Smooth muscle cell (in vitro differentiated cells): ENCODE data around the gene CDKN2B-AS1. TPM values are rescaled to one million over a fixed set of nuclear protein-coding genes. Genes with fewer than 3 reads are reported as not detected.
A peak's percentile ranks its signal among the peaks of the same experiment; 100 is the strongest.

ENCODE experiments used
- DNase-seq: peaks from one replicate; lab custom pipeline; 2025; ENCODE audit not compliant: unreplicated experiment; lab: John Stamatoyannopoulos, UW
- H2AFZ ChIP-seq: fragments of 200-600 bp; sonication (generic); 2 replicates; pipeline ENCODE4 v1.6.0; 2016; ENCODE audit warnings: antibody characterized with exemption, low read depth, mild to moderate bottlenecking
- H3F3A ChIP-seq: fragments of 200-600 bp; sonication (generic); 2 replicates; pipeline ENCODE4 v1.6.0; 2017; ENCODE audit warnings: antibody characterized with exemption, low read depth
- H3K27ac ChIP-seq: fragments of 200-600 bp; sonication (generic); 2 replicates; pipeline ENCODE4 v1.5.1; 2016; ENCODE audit warnings: low read depth, mild to moderate bottlenecking
- H3K27me3 ChIP-seq: fragments of 200-600 bp; sonication (generic); 2 replicates; pipeline ENCODE4 v1.6.1; 2016; ENCODE audit warnings: low read depth, mild to moderate bottlenecking
- H3K36me3 ChIP-seq: fragments of 200-600 bp; sonication (generic); 2 replicates; pipeline ENCODE4 v1.5.1; 2016; ENCODE audit warnings: low read depth
- H3K4me1 ChIP-seq: fragments of 200-600 bp; sonication (generic); 2 replicates; pipeline ENCODE4 v1.5.1; 2016; ENCODE audit warnings: low read depth
- H3K4me2 ChIP-seq: fragments of 200-600 bp; sonication (generic); 2 replicates; pipeline ENCODE4 v1.6.0; 2016; ENCODE audit warnings: mild to moderate bottlenecking
- H3K4me3 ChIP-seq: fragments of 200-600 bp; sonication (generic); 2 replicates; pipeline ENCODE4 v1.5.1; 2016; ENCODE audit warnings: mild to moderate bottlenecking
- H3K79me2 ChIP-seq: fragments of 200-600 bp; sonication (generic); 2 replicates; pipeline ENCODE4 v1.6.0; 2016; ENCODE audit warnings: low read depth, mild to moderate bottlenecking
- H3K9ac ChIP-seq: fragments of 200-600 bp; sonication (generic); 2 replicates; pipeline ENCODE4 v1.6.0; 2016; ENCODE audit warnings: low read depth
- H3K9me3 ChIP-seq: fragments of 200-600 bp; sonication (generic); replicated peaks from 2 replicates; pipeline ENCODE4 v1.5.1; 2016; ENCODE audit warnings: low read depth
- H4K20me1 ChIP-seq: fragments of 200-600 bp; sonication (generic); 2 replicates; pipeline ENCODE4 v1.6.0; 2016; ENCODE audit warnings: low read depth
- WGBS: methylation state at CpG from one replicate; pipeline ENCODE4 v1.1.7; 2016; ENCODE audit warnings: low lambda C conversion rate; 5-methylcytosine and 5-hydroxymethylcytosine counted together
- polyA plus RNA-seq: library from polyadenylated mRNA; unstranded; fragments of >200 nt; fragmentation: Nextera tagmentation; extraction: Ambion mirVana; gene quantifications from 2 replicates; pipeline ENCODE4 v1.2.1, GENCODE V29; 2016
- total RNA-seq: library from RNA; depleted of rRNA; stranded (reverse); fragments of >200 nt; gene quantifications from 2 replicates; pipeline ENCODE4 v1.2.3, GENCODE V29; 2014
- TF ChIP-seq, protein P1 (sequence below): fragments of 200-600 bp; sonication (generic); IDR thresholded peaks from 2 replicates; pipeline ENCODE4 v1.5.1; 2017; ENCODE audit warnings: borderline replicate concordance, mild to moderate bottlenecking, antibody characterized with exemption; ENCODE audit not compliant: insufficient read depth, poor library complexity, severe bottlenecking

Gene CDKN2B-AS1
- total and polyA plus RNA-seq, 2 experiments from 2014 or later, result 32.7 to 38.5 TPM

DNA sequence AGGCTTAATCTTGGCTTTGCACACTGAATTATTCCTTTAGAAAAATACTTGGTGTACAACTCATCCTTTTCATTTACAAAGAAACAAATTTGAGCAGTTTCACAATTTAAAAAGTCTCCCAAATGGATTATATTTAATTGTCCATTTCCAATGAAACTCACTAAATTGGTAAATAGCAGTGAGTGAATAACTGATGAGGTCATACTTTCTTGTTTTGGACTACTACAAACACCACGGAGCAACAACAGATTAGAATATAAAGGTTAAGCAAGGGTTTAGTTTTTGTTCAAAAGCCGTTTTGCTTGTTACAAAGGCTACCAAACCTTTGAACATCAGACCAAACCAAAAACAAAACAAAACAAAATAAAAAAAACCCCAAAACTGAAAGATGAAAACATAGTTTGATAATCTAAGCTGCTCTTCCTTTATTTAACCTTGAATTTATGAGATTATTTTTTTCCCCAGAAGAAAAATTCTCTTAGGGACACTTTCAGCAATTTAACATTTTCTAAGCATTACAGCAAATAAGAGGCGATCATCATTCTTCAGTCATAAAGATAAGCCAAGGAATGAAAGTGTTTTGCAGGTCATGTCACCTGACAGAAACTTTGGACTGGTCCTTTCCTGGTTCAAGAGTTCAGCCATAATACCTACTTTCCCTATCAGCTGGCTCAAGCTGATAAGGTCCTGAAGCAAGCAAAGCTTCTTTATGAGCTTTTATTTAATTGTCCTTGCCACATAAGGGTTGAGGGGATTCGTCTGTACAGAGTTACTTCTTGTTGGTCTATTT is 114.2 kb downstream of the CDKN2B-AS1 start:
- no peak overlapping the region for H2AFZ ChIP-seq
- no peaks in the 10 kb centered on the region for H3K27me3 ChIP-seq
- H3K36me3 ChIP-seq, result no peaks in the 10 kb centered on the region
- no peak for DNase-seq
- H3K79me2 ChIP-seq, result no peaks in the 10 kb centered on the region
- peaks cover 20% of the 10 kb centered on the region for H3F3A ChIP-seq
- H3K27ac ChIP-seq, result peak overlapping the region; percentile 88
- H3K4me2 ChIP-seq, result no peak overlapping the region
- no peaks in the 10 kb centered on the region for H3K9me3 ChIP-seq
- no peaks in the 10 kb centered on the region for H4K20me1 ChIP-seq
- peaks cover 33% of the 10 kb centered on the region for H3K4me1 ChIP-seq
- H3K9ac ChIP-seq, result no peak overlapping the region
- H3K4me3 ChIP-seq, result no peak overlapping the region
- TF ChIP-seq, protein P1, sequence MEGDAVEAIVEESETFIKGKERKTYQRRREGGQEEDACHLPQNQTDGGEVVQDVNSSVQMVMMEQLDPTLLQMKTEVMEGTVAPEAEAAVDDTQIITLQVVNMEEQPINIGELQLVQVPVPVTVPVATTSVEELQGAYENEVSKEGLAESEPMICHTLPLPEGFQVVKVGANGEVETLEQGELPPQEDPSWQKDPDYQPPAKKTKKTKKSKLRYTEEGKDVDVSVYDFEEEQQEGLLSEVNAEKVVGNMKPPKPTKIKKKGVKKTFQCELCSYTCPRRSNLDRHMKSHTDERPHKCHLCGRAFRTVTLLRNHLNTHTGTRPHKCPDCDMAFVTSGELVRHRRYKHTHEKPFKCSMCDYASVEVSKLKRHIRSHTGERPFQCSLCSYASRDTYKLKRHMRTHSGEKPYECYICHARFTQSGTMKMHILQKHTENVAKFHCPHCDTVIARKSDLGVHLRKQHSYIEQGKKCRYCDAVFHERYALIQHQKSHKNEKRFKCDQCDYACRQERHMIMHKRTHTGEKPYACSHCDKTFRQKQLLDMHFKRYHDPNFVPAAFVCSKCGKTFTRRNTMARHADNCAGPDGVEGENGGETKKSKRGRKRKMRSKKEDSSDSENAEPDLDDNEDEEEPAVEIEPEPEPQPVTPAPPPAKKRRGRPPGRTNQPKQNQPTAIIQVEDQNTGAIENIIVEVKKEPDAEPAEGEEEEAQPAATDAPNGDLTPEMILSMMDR, result no peak
- 72% methylated on average over 4 of the region's 4 CpGs for WGBS

DNA sequence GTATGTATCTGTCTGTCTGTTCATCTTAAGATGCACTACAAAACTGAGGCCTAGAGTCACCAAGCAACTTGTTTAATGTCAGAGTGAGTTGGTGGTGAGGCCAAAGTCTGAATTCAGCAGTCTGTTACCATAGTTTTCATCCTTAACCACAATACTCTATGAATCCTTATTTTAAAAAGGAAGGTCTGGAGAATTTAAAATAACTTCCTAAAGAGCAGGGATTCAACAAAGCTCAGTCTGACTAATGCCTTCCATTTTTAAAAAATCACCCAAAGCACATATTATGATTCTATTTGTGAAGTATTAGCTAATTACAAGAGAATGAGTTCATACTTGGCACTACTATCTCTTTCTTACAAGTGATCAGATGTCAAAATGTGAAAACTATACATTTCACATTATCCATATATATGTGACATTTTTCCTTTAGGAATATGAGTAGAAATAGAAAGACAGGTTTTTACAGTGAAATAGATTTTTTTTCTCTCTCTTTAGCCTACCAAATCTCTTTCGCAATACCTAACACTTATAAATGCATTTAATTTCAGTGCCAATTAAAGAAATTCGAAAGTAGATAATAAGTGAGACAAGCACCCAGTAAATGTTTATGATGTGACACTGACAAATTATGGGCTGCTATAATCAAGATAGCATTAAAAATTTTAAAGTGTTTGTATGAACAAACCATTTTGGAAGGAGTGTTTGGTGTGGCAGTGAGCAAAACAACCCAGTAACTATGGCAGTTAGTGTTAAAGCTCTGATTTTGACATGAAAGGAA is 116.8 kb downstream of the CDKN2B-AS1 start:
- H3K9me3 ChIP-seq, result no peaks in the 10 kb centered on the region
- no peak overlapping the region for H3K4me3 ChIP-seq
- peak overlapping the region; percentile 94 for H3K27ac ChIP-seq
- H4K20me1 ChIP-seq, result no peaks in the 10 kb centered on the region
- no peak overlapping the region for H2AFZ ChIP-seq
- H3F3A ChIP-seq, result peaks cover 18% of the 10 kb centered on the region
- no peaks in the 10 kb centered on the region for H3K79me2 ChIP-seq
- WGBS, result 68% methylated on average over 2 of the region's 2 CpGs
- DNase-seq, result no peak
- H3K4me1 ChIP-seq, result peaks cover 30% of the 10 kb centered on the region
- peak overlapping the region; percentile 71 for H3K9ac ChIP-seq
- H3K4me2 ChIP-seq, result peak overlapping the region; percentile 77
- TF ChIP-seq, protein P1, result no peak
- H3K27me3 ChIP-seq, result no peaks in the 10 kb centered on the region
- no peaks in the 10 kb centered on the region for H3K36me3 ChIP-seq

DNA sequence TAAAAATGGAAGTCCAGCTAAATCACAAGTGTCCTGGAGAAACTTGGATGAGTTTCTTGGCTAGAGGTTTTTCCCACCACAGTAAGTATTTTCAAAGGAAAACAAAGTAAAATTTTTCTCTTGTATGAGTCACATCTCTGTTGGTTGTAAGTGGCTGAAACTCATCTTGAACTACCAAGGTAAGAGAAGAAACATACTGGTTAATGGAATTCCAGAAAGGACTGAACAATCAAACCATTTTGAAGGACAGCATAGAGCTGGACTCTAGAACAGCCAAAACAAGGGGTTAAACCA is 117.3 kb downstream of the CDKN2B-AS1 start:
- no peak overlapping the region for H3K4me3 ChIP-seq
- H3K27ac ChIP-seq, result peak overlapping the region; percentile 94
- DNase-seq, result no peak

More for the DNA sequence above, 117.3 kb downstream of the CDKN2B-AS1 start:
- Histone ChIP-seq H3K79me2 (no peaks in the 10 kb centered on the region), H3K9me3 (no peaks in the 10 kb centered on the region), H3K4me1 (peaks cover 35% of the 10 kb centered on the region), H2AFZ (no peak overlapping the region), H3K36me3 (no peaks in the 10 kb centered on the region), H3K4me2 (peak overlapping the region; percentile 77), H4K20me1 (no peaks in the 10 kb centered on the region), H3F3A (peaks cover 18% of the 10 kb centered on the region), H3K27me3 (no peaks in the 10 kb centered on the region), H3K9ac (peak overlapping the region; percentile 71)
- TF ChIP-seq, protein P1, result no peak
